Peyer's patch (tissue), 4 donors: ENCODE results near the gene HNRNPR.

ENCODE experiments used
- CTCF ChIP-seq, 6 experiments: fragments of 450-650 bp in 4 of 6; fragments of 200-600 bp in 2 of 6; sonication (generic) in 1 of 6; IDR thresholded peaks; one replicate each; pipeline ENCODE4 v1.5.1; 2017 to 2019; ENCODE audit warnings: antibody characterized with exemption in 6 of 6, mild to moderate bottlenecking in 3 of 6, moderate library complexity in 1 of 6
- POLR2A ChIP-seq, 2 donors: fragments of 450-650 bp; IDR thresholded peaks; one replicate each; pipeline ENCODE4 v1.5.1; 2017; ENCODE audit warnings: antibody characterized with exemption in 2 of 2, mild to moderate bottlenecking in 2 of 2, moderate library complexity in 2 of 2

DNA sequence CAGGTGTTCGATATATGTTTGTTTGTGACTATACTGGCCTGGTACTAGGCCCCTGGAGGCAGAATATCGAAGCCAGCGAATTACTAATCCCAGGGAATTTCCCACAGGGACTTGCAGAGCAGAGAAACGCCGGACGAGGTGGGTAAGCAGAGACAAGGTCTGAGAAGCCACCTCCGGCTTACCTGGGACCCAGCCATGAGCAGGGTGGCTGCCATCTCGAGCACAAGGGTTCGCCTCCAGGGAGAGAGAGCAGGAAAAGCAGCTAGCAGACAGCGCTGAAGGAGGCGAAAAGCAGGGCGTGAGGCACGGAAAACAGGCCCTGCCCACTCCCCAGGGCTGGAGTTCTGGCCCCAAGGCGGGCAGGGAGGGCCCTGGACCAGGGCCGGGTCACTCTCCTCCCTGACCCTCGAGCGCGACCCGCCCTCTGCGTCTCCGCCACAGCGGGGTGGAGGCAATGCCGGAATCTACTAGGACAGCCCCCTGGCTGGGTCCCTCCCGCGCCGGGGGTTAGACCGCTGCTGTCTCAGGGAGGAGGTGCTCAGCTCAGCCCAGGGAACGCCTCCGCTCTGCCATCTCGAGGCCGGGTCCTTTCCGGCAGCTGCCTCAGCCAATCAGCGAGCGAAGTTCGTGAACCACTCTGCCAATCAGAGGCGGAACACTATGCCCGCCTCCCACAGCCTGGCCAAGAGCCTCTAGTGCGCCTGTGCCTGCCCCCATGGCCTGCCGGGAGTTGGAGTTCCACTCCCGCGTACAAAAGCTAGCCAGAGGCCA is 23.9 kb upstream of the HNRNPR start:
- TF ChIP-seq CTCF (IDR thresholded peaks at IDR 0.05), result no peak
- peak; percentile 79 to 86 for TF ChIP-seq POLR2A (IDR thresholded peaks at IDR 0.05)
